Measurements from ENCODE around the gene EGF. TPM values are rescaled to one million over a fixed set of nuclear protein-coding genes. Genes with fewer than 3 reads are reported as not detected.

Gene EGF
- total RNA-seq, 1 donor from 2014 or later = 11.7 TPM

DNA sequence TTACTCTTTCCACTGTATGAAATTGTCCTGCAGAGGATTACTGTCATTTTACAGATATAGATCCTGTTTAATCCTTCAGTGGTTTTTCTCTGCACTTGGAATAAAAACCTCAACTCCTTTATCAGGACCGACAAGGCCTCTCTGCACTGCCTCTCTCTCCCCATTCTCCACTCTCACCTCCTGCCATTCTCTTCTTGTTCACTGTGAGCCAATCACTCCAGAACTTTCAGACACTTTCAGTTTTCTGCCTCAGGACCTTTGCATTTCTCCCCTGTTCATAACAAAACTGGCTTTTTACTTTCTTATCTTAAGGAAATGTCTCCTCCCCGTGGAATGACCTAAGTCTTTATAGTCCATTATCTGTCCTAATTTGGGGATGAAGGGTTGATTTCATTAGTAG, 148.4 kb downstream of the EGF start:
- intact Hi-C loops (cut with DNase I) = no loop called here
- no peak for DNase-seq (ENCODE audit: low spot score)

Other genes with a start within 250 kb of the EGF start
- gene CASP6, start 209.4 kb upstream of the EGF start, total RNA-seq = 3.8 TPM
- 37.7 TPM for gene PLA2G12A, start 182.8 kb upstream of the EGF start, total RNA-seq
- gene CFI, start 110.9 kb upstream of the EGF start, total RNA-seq = 10.8 TPM
- gene GAR1, start 97.1 kb upstream of the EGF start, total RNA-seq = 7.9 TPM
- 0.22 TPM for gene RRH, start 84.9 kb upstream of the EGF start, total RNA-seq
- gene LRIT3, start 64.8 kb upstream of the EGF start, total RNA-seq = not detected